ENCODE measurements around the gene UROC1.

DNA sequence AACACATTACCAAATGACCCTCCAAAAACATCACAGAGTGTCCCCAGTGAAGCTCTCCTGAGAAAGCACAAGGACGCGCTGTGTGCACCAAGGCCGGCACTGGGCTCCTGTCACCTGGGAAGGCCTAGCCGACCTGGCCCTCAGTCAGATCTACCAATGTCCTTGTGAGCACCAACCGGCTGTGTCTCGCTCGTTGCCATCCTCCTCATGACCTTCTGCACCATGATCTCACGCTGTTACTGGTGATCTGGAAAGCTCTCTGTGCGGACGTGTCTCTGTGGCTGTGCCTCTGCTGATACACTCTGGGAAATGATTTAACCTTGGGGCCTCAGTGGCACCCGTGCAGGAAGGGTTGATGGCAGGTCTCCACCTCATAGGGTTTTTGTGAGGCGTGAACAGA lies 66.1 kb downstream of the UROC1 start:
- TF ChIP-seq ZNF274 (IDR thresholded peaks at IDR 0.05; ENCODE audit: low read depth, low read length): no peak
- TF ChIP-seq SUZ12 (IDR thresholded peaks at IDR 0.05; ENCODE audit: extremely low read depth, insufficient read depth, insufficient read length): no peak

Data from NT2/D1 (cell line).